Activated CD4-positive, alpha-beta T cell treated with anti-CD3 and anti-CD28 coated beads, Interleukin-2, Interleukin-6, amounts not matched to agents 100 ng/mL and 50 ng/mL, durations not matched to agents 16 hours and 8 hours (primary cell): Measurements from ENCODE around the gene DLG1.

Experiments
- DNase-seq: peaks from one replicate; pipeline ENCODE4 v3.0.0-alpha.2; 2020

Gene DLG1

GRCh38 chr3:197008436-197009209 lies 289.8 kb downstream of the DLG1 start:
- DNase-seq: no peak

- DNase-seq: no peak
Observed at GRCh38 chr3:197007953-197008352, 290.5 kb downstream of the DLG1 start.

GRCh38 chr3:197007296-197007940 lies 291.0 kb downstream of the DLG1 start:
- no peak for DNase-seq

GRCh38 chr3:197006860-197007259 lies 291.6 kb downstream of the DLG1 start:
- DNase-seq: no peak

GRCh38 chr3:197006446-197006845 lies 292.0 kb downstream of the DLG1 start:
- DNase-seq: no peak

- DNase-seq: peak; percentile 27
Observed at GRCh38 chr3:197003461-197004385, 294.7 kb downstream of the DLG1 start.

- DNase-seq: peak; percentile 82
Observed at GRCh38 chr3:197002701-197003454, 295.5 kb downstream of the DLG1 start.

GRCh38 chr3:197001972-197002700 lies 296.3 kb downstream of the DLG1 start:
- DNase-seq: no peak

- no peak for DNase-seq
Observed at GRCh38 chr3:197001106-197001971, 297.1 kb downstream of the DLG1 start.

- no peak for DNase-seq
Observed at GRCh38 chr3:197000211-197000610, 298.2 kb downstream of the DLG1 start.

- DNase-seq: no peak
Observed at GRCh38 chr3:196998966-196999760, 299.2 kb downstream of the DLG1 start.

GRCh38 chr3:196997311-196997710 lies 301.1 kb downstream of the DLG1 start:
- no peak for DNase-seq

GRCh38 chr3:196996454-196997265 lies 301.8 kb downstream of the DLG1 start:
- no peak for DNase-seq

- DNase-seq: no peak
Observed at GRCh38 chr3:196995646-196996355, 302.6 kb downstream of the DLG1 start.

GRCh38 chr3:196995027-196995426 lies 303.4 kb downstream of the DLG1 start:
- DNase-seq: no peak

GRCh38 chr3:196994056-196994455 lies 304.4 kb downstream of the DLG1 start:
- no peak for DNase-seq
